ENCODE results near the gene KPNA3. TPM values are rescaled to one million over a fixed set of nuclear protein-coding genes. Genes with fewer than 3 reads are reported as not detected.

Gene KPNA3
- total RNA-seq, 1 donor from 2014 or later, result 33.8 TPM

Other genes starting within 250 kb of the KPNA3 start
- 18.6 and 30.1 TPM in 2 replicates for gene RCBTB1, start 207.1 kb downstream of the KPNA3 start, total RNA-seq
- gene ARL11, start 164.2 kb downstream of the KPNA3 start, total RNA-seq, result 0.26 and 0.38 TPM in 2 replicates
- gene EBPL, start 101.2 kb downstream of the KPNA3 start, total RNA-seq, result 95.5 and 102 TPM in 2 replicates
- 3.2 and 3.4 TPM in 2 replicates for gene SPRYD7, start 143.7 kb upstream of the KPNA3 start, total RNA-seq
- 22.1 and 26.9 TPM in 2 replicates for gene TRIM13, start 204.4 kb upstream of the KPNA3 start, total RNA-seq
- 5.8 and 6.7 TPM in 2 replicates for gene KCNRG, start 222.8 kb upstream of the KPNA3 start, total RNA-seq